MCF 10A (cell line): Measurements from ENCODE around the gene SMARCC2. TPM values are rescaled to one million over a fixed set of nuclear protein-coding genes. Genes with fewer than 3 reads are reported as not detected.
A peak's percentile ranks its signal among the peaks of the same experiment; 100 is the strongest.

ENCODE experiments used
- BruUV-seq: library from RNA; stranded (reverse); fragments of 400-500 nt; replicated peaks from 2 replicates; lab custom pipeline; 2021; lab: Mats Ljungman, UMichigan
- CTCF ChIA-PET: fragments of 300-600 bp; sonication (Branson Sonifier 250); formaldehyde crosslinking; extraction: SDS; loops from one replicate; lab custom pipeline; 2021; ENCODE audit warnings: antibody characterized with exemption, inconsistent platforms; lab: Yijun Ruan, JAX
- POLR2A ChIA-PET: fragments of 300-600, 350-650 bp; sonication (Branson Sonifier 250); formaldehyde crosslinking; extraction: SDS; loops from one replicate; lab custom pipeline; 2020; ENCODE audit warnings: antibody characterized with exemption, inconsistent platforms; lab: Yijun Ruan, JAX
- DNase-seq: peaks from one replicate; pipeline ENCODE4 v3.0.0-alpha.2; 2018; ENCODE audit not compliant: unreplicated experiment
- H3K27ac Mint-ChIP-seq: one replicate; pipeline ENCODE4 v1.8.0; 2022; ENCODE audit warnings: mild to moderate bottlenecking, low read depth, mixed read lengths; ENCODE audit not compliant: unreplicated experiment
- H3K27me3 Mint-ChIP-seq: one replicate; pipeline ENCODE4 v1.8.0; 2022; ENCODE audit warnings: mixed read lengths; ENCODE audit not compliant: insufficient read depth, unreplicated experiment
- H3K36me3 Mint-ChIP-seq: one replicate; pipeline ENCODE4 v1.8.0; 2022; ENCODE audit warnings: mild to moderate bottlenecking, moderate library complexity, mixed read lengths; ENCODE audit not compliant: insufficient read depth, unreplicated experiment
- H3K4me1 Mint-ChIP-seq: one replicate; pipeline ENCODE4 v1.8.0; 2022; ENCODE audit warnings: mixed read lengths; ENCODE audit not compliant: insufficient read depth, unreplicated experiment
- H3K4me3 Mint-ChIP-seq: one replicate; pipeline ENCODE4 v1.8.0; 2022; ENCODE audit warnings: mild to moderate bottlenecking, moderate library complexity, mixed read lengths; ENCODE audit not compliant: unreplicated experiment
- H3K9me3 Mint-ChIP-seq: one replicate; pipeline ENCODE4 v1.8.0; 2022; ENCODE audit warnings: mixed read lengths; ENCODE audit not compliant: unreplicated experiment
- intact Hi-C: fragments of 100-400 bp; cut with micrococcal nuclease; formaldehyde crosslinking; loops from 2 replicates; pipeline ENCODE4 v1.14.1; 2022
- total RNA-seq: library from RNA; stranded (reverse); gene quantifications from 2 replicates; pipeline ENCODE4 v1.2.3, GENCODE V29; 2022
- TF ChIP-seq, protein P1 (sequence below): fragments of 200-600 bp; IDR thresholded peaks from one replicate; pipeline ENCODE4 v1.8.0; 2022; ENCODE audit warnings: antibody characterized with exemption, mild to moderate bottlenecking; ENCODE audit not compliant: unreplicated experiment

The SMARCC2 gene
- total RNA-seq, 1 experiment from 2014 or later: 52.1 TPM

DNA sequence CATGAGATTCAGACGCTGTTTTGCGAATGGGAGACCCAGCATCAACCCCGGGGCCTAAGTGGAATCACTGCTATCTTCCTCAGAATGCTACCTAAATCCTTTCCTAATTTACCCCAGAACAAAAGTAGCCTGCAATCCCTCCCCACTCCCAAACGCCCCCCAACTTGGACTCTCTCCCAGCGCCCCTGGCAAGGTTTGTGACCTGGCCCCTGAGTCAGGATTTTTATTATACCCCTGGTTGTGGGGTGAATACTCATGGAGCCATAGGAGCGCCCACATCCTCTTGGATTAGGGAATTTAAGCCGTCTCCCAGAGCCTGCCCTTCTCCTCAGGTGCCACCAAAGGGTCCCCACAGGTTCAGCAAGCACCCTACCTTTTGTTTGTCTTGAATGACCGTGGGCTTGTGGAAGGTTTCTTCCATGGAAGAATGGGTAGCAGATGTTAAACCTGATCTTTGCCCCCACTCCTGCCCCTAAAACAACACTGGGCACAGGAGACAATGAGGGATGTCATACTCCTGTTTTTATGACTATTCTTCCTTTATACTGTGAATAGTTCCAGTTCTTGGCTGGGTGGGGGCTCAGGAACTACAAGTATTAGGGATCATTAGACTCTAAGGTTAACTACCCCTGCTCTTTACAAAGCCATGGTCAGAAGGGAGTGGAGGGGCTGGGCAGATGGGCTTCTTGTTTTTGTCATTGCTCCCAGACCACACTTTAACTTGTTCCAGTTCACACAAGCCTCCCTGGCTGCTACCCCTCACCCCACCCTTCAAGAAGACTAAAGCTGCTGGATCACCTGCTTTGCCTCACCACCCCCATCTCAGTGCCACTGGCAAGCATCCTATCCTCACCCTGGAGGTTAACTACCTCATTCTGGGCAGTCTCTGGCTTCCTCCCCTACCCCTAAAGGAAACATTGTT is 36.3 kb downstream of the SMARCC2 start:
- Mint-ChIP-seq H3K9me3 (no peaks in the 10 kb centered on the region), H3K4me3 (peak overlapping the region; percentile 75), H3K4me1 (peaks cover 18% of the 10 kb centered on the region), H3K27ac (peak overlapping the region; percentile 62), H3K36me3 (peaks cover 19% of the 10 kb centered on the region), H3K27me3 (no peaks in the 10 kb centered on the region)
- intact Hi-C loops: loop anchor here (5.0 kb wide), 1 partner anchor 36 kb away; the partner anchor contains the start of genes RPL41 and ZC3H10
- DNase-seq: no peak
- ChIA-PET CTCF (no interaction called here), POLR2A (interaction anchor here (0.6 to 2.8 kb wide), 4 partner anchors 25 to 311 kb away, joined by 3 to 39 read pairs (median 14); partner anchors contain the start of genes ESYT1 and SMARCC2)
- BruUV-seq: TSS peak; percentile 32
- TF ChIP-seq, protein P1, sequence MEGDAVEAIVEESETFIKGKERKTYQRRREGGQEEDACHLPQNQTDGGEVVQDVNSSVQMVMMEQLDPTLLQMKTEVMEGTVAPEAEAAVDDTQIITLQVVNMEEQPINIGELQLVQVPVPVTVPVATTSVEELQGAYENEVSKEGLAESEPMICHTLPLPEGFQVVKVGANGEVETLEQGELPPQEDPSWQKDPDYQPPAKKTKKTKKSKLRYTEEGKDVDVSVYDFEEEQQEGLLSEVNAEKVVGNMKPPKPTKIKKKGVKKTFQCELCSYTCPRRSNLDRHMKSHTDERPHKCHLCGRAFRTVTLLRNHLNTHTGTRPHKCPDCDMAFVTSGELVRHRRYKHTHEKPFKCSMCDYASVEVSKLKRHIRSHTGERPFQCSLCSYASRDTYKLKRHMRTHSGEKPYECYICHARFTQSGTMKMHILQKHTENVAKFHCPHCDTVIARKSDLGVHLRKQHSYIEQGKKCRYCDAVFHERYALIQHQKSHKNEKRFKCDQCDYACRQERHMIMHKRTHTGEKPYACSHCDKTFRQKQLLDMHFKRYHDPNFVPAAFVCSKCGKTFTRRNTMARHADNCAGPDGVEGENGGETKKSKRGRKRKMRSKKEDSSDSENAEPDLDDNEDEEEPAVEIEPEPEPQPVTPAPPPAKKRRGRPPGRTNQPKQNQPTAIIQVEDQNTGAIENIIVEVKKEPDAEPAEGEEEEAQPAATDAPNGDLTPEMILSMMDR: no peak

GRCh38 chr12:56152132-56152755 is 37.0 kb downstream of the SMARCC2 start, which contains the start of gene MYL6B:
Gene MYL6B, plus strand, starts transcription at chr12:56152587. Its CDS starts 1,332 bp downstream, at chr12:56153919.
- Mint-ChIP-seq H3K27ac (peak within 1 kb of the TSS; percentile 62), H3K9me3 (no peaks in the 10 kb centered on the region)

DNA sequence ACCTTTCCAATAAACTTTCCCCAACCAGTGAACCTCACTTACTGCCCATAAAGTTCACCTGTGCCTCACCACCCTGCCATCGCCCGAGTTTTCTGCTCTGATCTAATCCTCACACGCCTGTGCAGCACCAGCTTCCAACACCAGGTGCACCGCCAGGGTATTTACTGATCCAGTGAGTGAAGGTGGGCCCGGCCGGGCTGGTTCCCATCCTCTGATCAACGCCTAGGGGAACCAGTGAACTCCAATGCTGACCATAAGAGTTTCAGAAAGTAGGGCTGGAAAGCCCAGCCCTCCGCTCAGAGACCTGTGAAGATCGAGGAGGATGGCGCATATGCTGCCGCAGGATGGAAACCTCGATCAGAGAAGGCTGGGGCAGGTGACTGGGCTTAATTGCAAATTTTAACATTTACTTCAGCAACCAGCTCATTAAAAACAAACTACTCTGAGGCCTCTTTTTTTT is 37.6 kb downstream of the SMARCC2 start:
- ChIA-PET POLR2A (interaction anchor here (0.5 to 3.0 kb wide), 13 partner anchors 9 to 208 kb away, joined by 3 to 39 read pairs (median 5); partner anchors contain the start of genes ESYT1, SMARCC2, STAT2 and ZC3H10), CTCF (interaction anchor here (0.7 to 1.3 kb wide), 5 partner anchors 10 to 414 kb away, joined by 3 to 5 read pairs (median 3); no protein-coding TSS in a partner anchor)
- DNase-seq: peak; percentile 69
- H3K9me3 Mint-ChIP-seq: no peaks in the 10 kb centered on the region
- TF ChIP-seq, protein P1: no peak
- peaks cover 16% of the 10 kb centered on the region for H3K36me3 Mint-ChIP-seq
- peak overlapping the region; percentile 62 for H3K27ac Mint-ChIP-seq
- peaks cover 21% of the 10 kb centered on the region for H3K4me1 Mint-ChIP-seq
- intact Hi-C loops: loop anchor here (2.0 to 5.0 kb wide), 2 partner anchors 23 to 34 kb away; partner anchors contain the start of genes ESYT1, RPL41 and ZC3H10
- BruUV-seq: TSS peak; percentile 85
- H3K27me3 Mint-ChIP-seq: no peaks in the 10 kb centered on the region
- peak overlapping the region; percentile 75 for H3K4me3 Mint-ChIP-seq

More at GRCh38 chr12:56152132-56152755, 37.0 kb downstream of the SMARCC2 start, which contains the start of gene MYL6B:
- peak; percentile 93 for DNase-seq
- TF ChIP-seq, protein P1: no peak
- ChIA-PET CTCF (interaction anchor here (0.7 to 1.3 kb wide), 5 partner anchors 10 to 415 kb away, joined by 3 to 5 read pairs (median 3); no protein-coding TSS in a partner anchor), POLR2A (interaction anchor here (0.5 to 3.0 kb wide), 13 partner anchors 10 to 208 kb away, joined by 3 to 39 read pairs (median 5); partner anchors contain the start of genes ESYT1, SMARCC2, STAT2 and ZC3H10)
- BruUV-seq: no TSS peak
- Mint-ChIP-seq H3K4me3 (peak within 1 kb of the TSS; percentile 75), H3K36me3 (peaks cover 16% of the 10 kb centered on the region), H3K4me1 (peaks cover 18% of the 10 kb centered on the region), H3K27me3 (no peaks in the 10 kb centered on the region)
- intact Hi-C loops: loop anchor here (5.0 kb wide), 1 partner anchor 35 kb away; the partner anchor contains the start of genes RPL41 and ZC3H10
